ENCODE measurements around the gene TSR2.

TSR2 gene

DNA sequence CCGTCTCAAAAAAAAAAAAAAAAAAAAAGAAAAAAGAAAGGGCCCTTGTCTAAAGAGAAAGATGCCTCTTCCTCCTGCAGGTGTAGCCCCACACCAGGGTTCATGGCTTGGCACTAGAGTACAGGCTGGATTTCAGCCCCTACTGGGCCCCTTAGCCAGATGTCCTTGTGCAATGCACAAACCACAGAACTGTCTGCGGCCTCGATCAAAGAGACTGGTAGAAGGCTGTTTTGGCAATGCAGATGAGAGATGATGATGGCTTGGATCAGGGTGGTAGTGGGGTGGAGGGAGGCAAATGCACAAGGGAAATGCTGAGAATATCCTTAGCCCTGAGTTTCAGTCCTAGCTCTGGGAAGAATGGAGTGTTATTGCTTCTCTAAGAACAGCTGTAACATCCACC, 26.5 kb upstream of the TSR2 start:
- ATAC-seq, result no peak
- TF ChIP-seq ZFP3 (CRISPR knock-in tag; IDR thresholded peaks at IDR 0.05) (no peak), ZC3H10 (CRISPR knock-in tag; IDR thresholded peaks at IDR 0.05) (no peak), ARNTL (CRISPR knock-in tag; IDR thresholded peaks at IDR 0.05; ENCODE audit: borderline replicate concordance, low read depth) (no peak), ZNF565 (CRISPR knock-in tag; conservative IDR thresholded peaks at IDR 0.05; ENCODE audit: low read depth) (no peak), TOX (CRISPR knock-in tag; IDR thresholded peaks at IDR 0.05; ENCODE audit: borderline replicate concordance) (no peak), ZFP30 (CRISPR knock-in tag; IDR thresholded peaks at IDR 0.05) (no peak), BACH2 (CRISPR knock-in tag; IDR thresholded peaks at IDR 0.05; ENCODE audit: borderline replicate concordance) (no peak), CSDC2 (CRISPR knock-in tag; IDR thresholded peaks at IDR 0.05) (no peak), ESRRG (CRISPR knock-in tag; IDR thresholded peaks at IDR 0.05) (no peak), GLIS3 (CRISPR knock-in tag; IDR thresholded peaks at IDR 0.05) (no peak), RARB (CRISPR knock-in tag; IDR thresholded peaks at IDR 0.05) (no peak), OSR1 (CRISPR knock-in tag; IDR thresholded peaks at IDR 0.05) (no peak), ZNF8 (CRISPR knock-in tag; IDR thresholded peaks at IDR 0.05) (no peak), TCF4 (CRISPR knock-in tag; IDR thresholded peaks at IDR 0.05; ENCODE audit: borderline replicate concordance) (no peak), SNAI2 (CRISPR knock-in tag; IDR thresholded peaks at IDR 0.05) (no peak), ISL1 (CRISPR knock-in tag; IDR thresholded peaks at IDR 0.05) (no peak)
- TF ChIP-seq, protein P1, sequence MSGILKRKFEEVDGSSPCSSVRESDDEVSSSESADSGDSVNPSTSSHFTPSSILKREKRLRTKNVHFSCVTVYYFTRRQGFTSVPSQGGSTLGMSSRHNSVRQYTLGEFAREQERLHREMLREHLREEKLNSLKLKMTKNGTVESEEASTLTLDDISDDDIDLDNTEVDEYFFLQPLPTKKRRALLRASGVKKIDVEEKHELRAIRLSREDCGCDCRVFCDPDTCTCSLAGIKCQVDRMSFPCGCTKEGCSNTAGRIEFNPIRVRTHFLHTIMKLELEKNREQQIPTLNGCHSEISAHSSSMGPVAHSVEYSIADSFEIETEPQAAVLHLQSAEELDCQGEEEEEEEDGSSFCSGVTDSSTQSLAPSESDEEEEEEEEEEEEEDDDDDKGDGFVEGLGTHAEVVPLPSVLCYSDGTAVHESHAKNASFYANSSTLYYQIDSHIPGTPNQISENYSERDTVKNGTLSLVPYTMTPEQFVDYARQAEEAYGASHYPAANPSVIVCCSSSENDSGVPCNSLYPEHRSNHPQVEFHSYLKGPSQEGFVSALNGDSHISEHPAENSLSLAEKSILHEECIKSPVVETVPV (CRISPR knock-in tag; IDR thresholded peaks at IDR 0.05), result no peak
- TF ChIP-seq, protein P2, sequence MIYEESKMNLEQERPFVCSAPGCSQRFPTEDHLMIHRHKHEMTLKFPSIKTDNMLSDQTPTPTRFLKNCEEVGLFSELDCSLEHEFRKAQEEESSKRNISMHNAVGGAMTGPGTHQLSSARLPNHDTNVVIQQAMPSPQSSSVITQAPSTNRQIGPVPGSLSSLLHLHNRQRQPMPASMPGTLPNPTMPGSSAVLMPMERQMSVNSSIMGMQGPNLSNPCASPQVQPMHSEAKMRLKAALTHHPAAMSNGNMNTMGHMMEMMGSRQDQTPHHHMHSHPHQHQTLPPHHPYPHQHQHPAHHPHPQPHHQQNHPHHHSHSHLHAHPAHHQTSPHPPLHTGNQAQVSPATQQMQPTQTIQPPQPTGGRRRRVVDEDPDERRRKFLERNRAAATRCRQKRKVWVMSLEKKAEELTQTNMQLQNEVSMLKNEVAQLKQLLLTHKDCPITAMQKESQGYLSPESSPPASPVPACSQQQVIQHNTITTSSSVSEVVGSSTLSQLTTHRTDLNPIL (CRISPR knock-in tag; IDR thresholded peaks at IDR 0.05; ENCODE audit: low read depth), result no peak
- TF ChIP-seq, protein P3, sequence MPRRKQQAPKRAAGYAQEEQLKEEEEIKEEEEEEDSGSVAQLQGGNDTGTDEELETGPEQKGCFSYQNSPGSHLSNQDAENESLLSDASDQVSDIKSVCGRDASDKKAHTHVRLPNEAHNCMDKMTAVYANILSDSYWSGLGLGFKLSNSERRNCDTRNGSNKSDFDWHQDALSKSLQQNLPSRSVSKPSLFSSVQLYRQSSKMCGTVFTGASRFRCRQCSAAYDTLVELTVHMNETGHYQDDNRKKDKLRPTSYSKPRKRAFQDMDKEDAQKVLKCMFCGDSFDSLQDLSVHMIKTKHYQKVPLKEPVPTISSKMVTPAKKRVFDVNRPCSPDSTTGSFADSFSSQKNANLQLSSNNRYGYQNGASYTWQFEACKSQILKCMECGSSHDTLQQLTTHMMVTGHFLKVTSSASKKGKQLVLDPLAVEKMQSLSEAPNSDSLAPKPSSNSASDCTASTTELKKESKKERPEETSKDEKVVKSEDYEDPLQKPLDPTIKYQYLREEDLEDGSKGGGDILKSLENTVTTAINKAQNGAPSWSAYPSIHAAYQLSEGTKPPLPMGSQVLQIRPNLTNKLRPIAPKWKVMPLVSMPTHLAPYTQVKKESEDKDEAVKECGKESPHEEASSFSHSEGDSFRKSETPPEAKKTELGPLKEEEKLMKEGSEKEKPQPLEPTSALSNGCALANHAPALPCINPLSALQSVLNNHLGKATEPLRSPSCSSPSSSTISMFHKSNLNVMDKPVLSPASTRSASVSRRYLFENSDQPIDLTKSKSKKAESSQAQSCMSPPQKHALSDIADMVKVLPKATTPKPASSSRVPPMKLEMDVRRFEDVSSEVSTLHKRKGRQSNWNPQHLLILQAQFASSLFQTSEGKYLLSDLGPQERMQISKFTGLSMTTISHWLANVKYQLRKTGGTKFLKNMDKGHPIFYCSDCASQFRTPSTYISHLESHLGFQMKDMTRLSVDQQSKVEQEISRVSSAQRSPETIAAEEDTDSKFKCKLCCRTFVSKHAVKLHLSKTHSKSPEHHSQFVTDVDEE (CRISPR knock-in tag; IDR thresholded peaks at IDR 0.05), result no peak

DNA sequence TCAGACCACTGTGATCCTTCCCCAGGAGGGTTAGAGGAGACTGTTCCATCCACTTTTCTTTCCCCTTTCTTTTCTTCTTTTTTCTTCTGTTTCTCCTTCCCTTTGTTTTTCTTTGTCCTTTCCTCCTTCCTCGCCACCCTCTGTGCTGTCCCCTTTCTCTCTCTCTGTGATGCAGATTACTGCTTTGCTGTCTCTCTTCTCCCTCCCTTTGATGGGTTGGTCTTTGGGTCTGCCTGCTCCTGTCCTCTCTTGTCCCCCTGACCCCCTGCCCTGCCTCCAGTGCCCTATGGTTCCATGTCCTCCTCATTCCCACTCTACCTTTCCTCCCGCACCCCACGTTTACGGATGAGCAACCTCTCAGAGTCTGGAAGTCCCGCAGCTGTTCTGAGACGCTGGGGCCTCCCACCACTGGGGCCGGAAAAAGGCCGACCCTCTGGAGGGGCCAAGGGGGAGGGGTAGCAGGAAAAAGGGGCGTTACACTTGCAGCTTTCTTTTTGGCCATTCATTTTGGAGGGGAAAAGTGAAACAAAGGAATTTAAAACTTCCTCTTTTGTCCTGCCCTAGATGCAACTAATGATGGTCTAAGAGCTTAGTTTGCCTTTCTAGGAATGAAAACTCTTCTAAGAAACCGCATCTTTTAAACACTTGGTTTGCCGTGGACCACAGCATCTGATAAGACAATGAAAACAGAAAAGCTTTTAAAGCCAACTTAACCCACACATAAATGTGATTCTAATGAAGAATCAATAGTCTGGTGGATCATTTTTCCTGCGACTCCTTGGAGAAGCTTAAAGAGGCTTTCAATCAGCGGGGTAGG, 24.5 kb upstream of the TSR2 start:
- TF ChIP-seq ZNF70 (CRISPR knock-in tag; IDR thresholded peaks at IDR 0.05) (no peak), TOX (CRISPR knock-in tag; IDR thresholded peaks at IDR 0.05; ENCODE audit: borderline replicate concordance) (no peak), ARNTL (CRISPR knock-in tag; IDR thresholded peaks at IDR 0.05; ENCODE audit: borderline replicate concordance, low read depth) (no peak), CSDC2 (CRISPR knock-in tag; IDR thresholded peaks at IDR 0.05) (no peak)
- ATAC-seq, result no peak

DNA sequence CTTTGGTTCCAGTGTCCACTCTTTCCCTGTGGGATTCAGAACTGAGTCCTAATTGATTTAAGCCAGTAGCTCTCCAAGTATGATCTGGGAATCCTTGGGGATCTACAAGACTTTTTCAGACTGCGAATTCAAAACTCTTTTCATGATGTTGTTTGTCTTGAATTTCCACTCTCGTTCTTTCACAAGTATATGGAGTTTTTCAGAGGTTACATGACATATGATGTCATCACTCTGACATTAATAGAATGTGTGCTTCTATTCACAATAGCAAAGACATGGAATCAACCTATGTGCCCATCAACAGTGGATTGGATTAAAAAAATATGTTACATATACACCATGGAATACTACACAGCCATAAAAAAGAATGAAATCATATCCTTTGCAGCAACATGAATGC, 23.2 kb upstream of the TSR2 start:
- ATAC-seq, result no peak
- TF ChIP-seq ZFP3 (CRISPR knock-in tag; IDR thresholded peaks at IDR 0.05) (no peak), RARB (CRISPR knock-in tag; IDR thresholded peaks at IDR 0.05) (no peak), ZNF8 (CRISPR knock-in tag; IDR thresholded peaks at IDR 0.05) (no peak), ZNF565 (CRISPR knock-in tag; conservative IDR thresholded peaks at IDR 0.05; ENCODE audit: low read depth) (no peak), ISL1 (CRISPR knock-in tag; IDR thresholded peaks at IDR 0.05) (no peak), SNAI2 (CRISPR knock-in tag; IDR thresholded peaks at IDR 0.05) (no peak), TOX (CRISPR knock-in tag; IDR thresholded peaks at IDR 0.05; ENCODE audit: borderline replicate concordance) (no peak), TCF4 (CRISPR knock-in tag; IDR thresholded peaks at IDR 0.05; ENCODE audit: borderline replicate concordance) (no peak), ZC3H10 (CRISPR knock-in tag; IDR thresholded peaks at IDR 0.05) (no peak), ZFP30 (CRISPR knock-in tag; IDR thresholded peaks at IDR 0.05) (no peak)
- TF ChIP-seq, protein P2 (CRISPR knock-in tag; IDR thresholded peaks at IDR 0.05; ENCODE audit: low read depth), result no peak
- TF ChIP-seq, protein P1 (CRISPR knock-in tag; IDR thresholded peaks at IDR 0.05), result no peak
- TF ChIP-seq, protein P4, sequence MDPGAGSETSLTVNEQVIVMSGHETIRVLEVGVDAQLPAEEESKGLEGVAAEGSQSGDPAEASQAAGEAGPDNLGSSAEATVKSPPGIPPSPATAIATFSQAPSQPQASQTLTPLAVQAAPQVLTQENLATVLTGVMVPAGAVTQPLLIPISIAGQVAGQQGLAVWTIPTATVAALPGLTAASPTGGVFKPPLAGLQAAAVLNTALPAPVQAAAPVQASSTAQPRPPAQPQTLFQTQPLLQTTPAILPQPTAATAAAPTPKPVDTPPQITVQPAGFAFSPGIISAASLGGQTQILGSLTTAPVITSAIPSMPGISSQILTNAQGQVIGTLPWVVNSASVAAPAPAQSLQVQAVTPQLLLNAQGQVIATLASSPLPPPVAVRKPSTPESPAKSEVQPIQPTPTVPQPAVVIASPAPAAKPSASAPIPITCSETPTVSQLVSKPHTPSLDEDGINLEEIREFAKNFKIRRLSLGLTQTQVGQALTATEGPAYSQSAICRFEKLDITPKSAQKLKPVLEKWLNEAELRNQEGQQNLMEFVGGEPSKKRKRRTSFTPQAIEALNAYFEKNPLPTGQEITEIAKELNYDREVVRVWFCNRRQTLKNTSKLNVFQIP (CRISPR knock-in tag; IDR thresholded peaks at IDR 0.05; ENCODE audit: borderline replicate concordance, low read depth), result no peak
- TF ChIP-seq, protein P3 (CRISPR knock-in tag; IDR thresholded peaks at IDR 0.05), result no peak
